ENCODE results near the gene RMDN2. TPM values are rescaled to one million over a fixed set of nuclear protein-coding genes. Genes with fewer than 3 reads are reported as not detected.
A peak's percentile ranks its signal among the peaks of the same experiment; 100 is the strongest.

RMDN2 gene
- total RNA-seq, 4 donors from 2014 or later: 8.9 to 14.6 (median 13.3) TPM

DNA sequence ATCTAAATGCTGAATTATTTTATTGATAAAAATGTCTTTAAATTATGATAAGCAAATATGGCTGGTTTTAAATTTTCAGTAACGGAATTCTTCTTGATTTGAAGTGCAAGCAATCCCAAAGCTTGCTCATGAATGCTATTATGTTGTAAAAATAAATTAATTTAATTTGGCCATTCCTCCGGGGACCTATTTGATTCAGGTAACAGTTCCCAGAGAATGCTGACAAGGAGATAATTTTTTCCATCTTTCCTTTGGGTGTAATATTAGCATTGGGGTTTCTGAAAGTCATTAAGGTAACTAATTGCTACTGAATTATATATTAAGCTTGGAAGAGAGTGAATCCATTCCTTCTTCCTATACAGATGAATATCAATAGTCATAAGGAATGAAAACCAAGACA, 12.5 kb upstream of the RMDN2 start:
- Histone ChIP-seq H3K27me3 (no peaks in the 10 kb centered on the region), H3K4me3 (replicated peaks in 1 of 3) (no peak overlapping the region), H3K36me3 (no peaks in the 10 kb centered on the region), H3K9me3 (no peaks in the 10 kb centered on the region), H3K4me1 (peaks cover 10 to 22% of the 10 kb centered on the region in 2 donors), H3K27ac (no peak overlapping the region)
- intact Hi-C loops (cut with DNase I): no loop called here
- WGBS, 2 donors: 95 to 98% methylated on average over 2 of the region's 2 CpGs
- no peak for TF ChIP-seq POLR2A (IDR thresholded peaks at IDR 0.05)
- no peak for TF ChIP-seq CTCF (IDR thresholded peaks at IDR 0.05)
- DNase-seq: no peak

DNA sequence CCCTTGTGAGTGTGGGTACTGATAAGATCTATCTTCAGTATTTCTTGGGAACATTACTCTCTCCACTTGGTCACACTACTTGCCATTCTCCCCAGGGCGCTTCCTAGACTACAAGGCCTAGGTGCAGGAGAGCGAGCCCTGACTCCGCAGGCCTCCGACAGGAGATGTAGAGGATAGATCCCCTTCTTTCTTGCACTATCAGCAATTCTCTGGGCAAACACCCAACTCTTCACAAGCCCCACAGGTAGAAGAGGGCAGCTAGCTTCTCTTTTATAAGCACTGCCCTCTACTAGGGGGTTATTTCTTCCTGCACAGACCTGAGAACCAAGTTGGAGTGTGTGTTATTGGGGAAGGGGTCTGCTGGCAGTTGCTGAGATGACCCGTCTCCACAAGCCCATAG, 10.7 kb upstream of the RMDN2 start:
- H3K36me3 ChIP-seq: no peaks in the 10 kb centered on the region
- intact Hi-C loops (cut with DNase I): no loop called here
- WGBS, 2 donors: 79 to 92% methylated on average over 5 of the region's 5 CpGs
- no peak overlapping the region for H3K4me3 ChIP-seq (replicated peaks in 1 of 3)
- TF ChIP-seq POLR2A (IDR thresholded peaks at IDR 0.05) (no peak), CTCF (IDR thresholded peaks at IDR 0.05) (no peak)
- no peaks in the 10 kb centered on the region for H3K27me3 ChIP-seq
- no peaks in the 10 kb centered on the region for H3K9me3 ChIP-seq
- H3K4me1 ChIP-seq: peaks cover 10 to 23% of the 10 kb centered on the region in 2 donors
- DNase-seq: peak; percentile 6 to 19
- no peak overlapping the region for H3K27ac ChIP-seq

GRCh38 chr2:37915773-37916172, 9.3 kb upstream of the RMDN2 start:
- no peak overlapping the region for H3K4me3 ChIP-seq (replicated peaks in 1 of 3)
- H3K27ac ChIP-seq: peak overlapping the region in 1 of 3 donors; percentile 60
- TF ChIP-seq POLR2A (IDR thresholded peaks at IDR 0.05): no peak
- TF ChIP-seq CTCF (IDR thresholded peaks at IDR 0.05): no peak
- peaks cover 10 to 28% of the 10 kb centered on the region in 2 donors for H3K4me1 ChIP-seq
- DNase-seq: no peak
- H3K9me3 ChIP-seq: no peaks in the 10 kb centered on the region
- H3K27me3 ChIP-seq: no peaks in the 10 kb centered on the region
- 57 to 66% methylated on average over 5 of the region's 5 CpGs for WGBS, 2 donors
- intact Hi-C loops (cut with DNase I): no loop called here
- no peaks in the 10 kb centered on the region for H3K36me3 ChIP-seq

GRCh38 chr2:37916512-37917082, 8.5 kb upstream of the RMDN2 start:
- H3K27ac ChIP-seq: peak overlapping the region; percentile 2 to 66 (median 60)
- TF ChIP-seq POLR2A (IDR thresholded peaks at IDR 0.05): no peak
- no peak for TF ChIP-seq CTCF (IDR thresholded peaks at IDR 0.05)
- no peak overlapping the region for H3K4me3 ChIP-seq (replicated peaks in 1 of 3)
- H3K4me1 ChIP-seq: peaks cover 10 to 31% of the 10 kb centered on the region in 2 donors
- DNase-seq: peak; percentile 85
- no peaks in the 10 kb centered on the region for H3K36me3 ChIP-seq
- intact Hi-C loops (cut with DNase I): no loop called here
- H3K9me3 ChIP-seq: no peaks in the 10 kb centered on the region
- H3K27me3 ChIP-seq: no peaks in the 10 kb centered on the region
- WGBS, 2 donors: 18 to 36% methylated on average over 3 of the region's 3 CpGs

DNA sequence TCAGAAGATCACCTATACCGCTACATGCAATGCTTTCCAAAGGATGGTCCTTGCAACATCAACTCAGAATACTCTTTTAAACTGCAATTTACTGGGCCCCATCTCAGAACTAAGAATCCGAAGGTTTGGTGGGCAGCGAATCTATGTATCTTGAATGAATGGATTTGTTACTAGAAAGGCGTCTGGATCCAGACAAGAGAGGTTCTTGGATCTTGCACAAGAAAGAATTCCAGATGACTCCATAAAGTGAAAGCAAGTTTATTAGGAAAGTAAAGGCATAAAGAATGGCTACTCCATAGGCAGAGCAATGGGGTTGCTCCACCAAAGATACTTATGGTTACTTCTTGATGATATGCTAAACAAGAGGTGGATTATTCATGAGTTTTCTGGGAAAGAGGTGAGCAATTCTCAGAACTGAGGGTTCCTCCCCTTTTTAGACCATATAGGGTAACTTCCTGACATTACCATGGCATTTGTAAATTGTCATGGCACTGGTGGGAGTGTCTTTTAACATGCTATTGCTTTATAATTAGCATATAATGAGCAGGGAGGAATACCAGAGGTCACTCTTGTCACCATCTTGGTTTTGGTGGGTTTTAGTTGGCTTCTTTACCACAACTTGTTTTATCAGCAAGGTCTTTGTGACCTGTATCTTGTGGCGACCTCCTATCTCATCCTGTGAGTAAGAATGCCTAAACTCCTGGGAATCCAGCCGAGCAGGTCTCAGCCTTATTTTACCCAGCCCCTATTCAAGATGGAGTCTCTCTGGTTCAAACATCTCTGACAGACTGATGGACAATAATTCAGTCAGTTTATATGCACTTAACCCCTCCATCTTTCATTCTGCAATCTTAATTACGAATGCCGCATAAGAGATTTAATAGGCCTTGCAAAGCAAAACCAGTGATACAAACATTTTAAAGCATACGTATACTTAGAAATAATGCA, 7.5 kb upstream of the RMDN2 start:
- Histone ChIP-seq H3K36me3 (no peaks in the 10 kb centered on the region), H3K4me1 (peaks cover 10 to 31% of the 10 kb centered on the region in 2 donors), H3K4me3 (replicated peaks in 1 of 3) (no peak overlapping the region), H3K27ac (peak overlapping the region in 1 of 3 donors; percentile 60), H3K9me3 (no peaks in the 10 kb centered on the region), H3K27me3 (no peaks in the 10 kb centered on the region)
- no peak for TF ChIP-seq CTCF (IDR thresholded peaks at IDR 0.05)
- TF ChIP-seq POLR2A (IDR thresholded peaks at IDR 0.05): no peak
- intact Hi-C loops (cut with DNase I): no loop called here
- DNase-seq: no peak
- WGBS, 2 donors: 86 to 94% methylated on average over 9 of the region's 9 CpGs

Measured in thyroid gland (tissue), 4 donors.